GM10248 (cell line): ENCODE results near the gene ALDH1A3.

Experiments used
- CTCF ChIA-PET: fragments of 300-600 bp; sonication (Branson Sonifier 250); formaldehyde crosslinking; extraction: SDS; loops from one replicate; lab custom pipeline; 2021; ENCODE audit warnings: antibody characterized with exemption; lab: Yijun Ruan, JAX
- POLR2A ChIA-PET: fragments of 350-650 bp; sonication (Branson Sonifier 250); formaldehyde crosslinking; extraction: SDS; loops from one replicate; lab custom pipeline; 2020; ENCODE audit warnings: antibody characterized with exemption; lab: Yijun Ruan, JAX
- DNase-seq: peaks from one replicate; pipeline ENCODE4 v3.0.0; 2012; ENCODE audit errors: extremely low spot score
- CTCF ChIP-seq: IDR thresholded peaks from 2 replicates; pipeline ENCODE4 v1.5.1; 2012; ENCODE audit warnings: mild to moderate bottlenecking, low read depth; ENCODE audit errors: extremely low read depth, missing control alignments, control extremely low read depth

ALDH1A3 gene

GRCh38 chr15:100887211-100887913 lies 7.7 kb downstream of the ALDH1A3 start:
- CTCF ChIA-PET, result interaction anchor here (1.1 kb wide), 1 partner anchor 14 kb away, joined by 3 read pairs; no protein-coding TSS in a partner anchor
- DNase-seq, result no peak
- POLR2A ChIA-PET, result no interaction called here
- no peak for TF ChIP-seq CTCF

DNA sequence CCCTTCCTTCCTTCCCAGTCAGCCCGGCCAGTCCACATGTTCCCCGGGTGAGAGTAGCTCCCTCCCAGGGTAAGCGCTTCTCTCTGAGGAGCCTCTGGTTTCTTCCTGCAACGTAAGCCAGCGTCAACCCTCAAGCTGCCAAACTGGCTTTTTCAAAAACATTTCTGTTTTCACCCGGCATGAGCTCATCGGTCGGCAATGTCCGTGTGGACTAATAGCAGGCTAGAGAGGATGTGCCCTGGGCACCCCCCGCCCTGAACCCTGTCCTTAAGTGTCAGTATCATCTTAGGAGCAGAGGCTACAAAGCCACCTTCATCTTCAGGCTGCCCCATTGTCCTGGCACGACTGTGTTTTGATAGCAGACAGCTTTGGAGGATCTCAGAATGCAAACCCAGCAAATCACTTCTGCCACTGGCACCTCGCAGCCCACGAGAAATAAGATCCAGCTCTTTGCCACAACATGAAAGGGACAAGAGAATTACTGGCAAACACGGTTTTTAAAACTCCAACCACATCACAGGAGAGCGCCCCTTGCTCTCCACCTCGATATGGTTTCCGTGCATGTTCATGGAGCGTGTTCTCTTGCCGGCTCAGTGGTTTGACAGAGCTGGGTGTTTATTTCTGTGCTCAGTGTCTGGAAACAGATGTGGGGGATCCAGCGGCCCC lies 9.9 kb downstream of the ALDH1A3 start:
- CTCF ChIA-PET, result interaction anchor here (1.1 to 1.8 kb wide), 5 partner anchors 11 to 119 kb away, joined by 3 to 8 read pairs (median 3); no protein-coding TSS in a partner anchor
- no peak for TF ChIP-seq CTCF
- POLR2A ChIA-PET, result no interaction called here
- DNase-seq, result no peak

DNA sequence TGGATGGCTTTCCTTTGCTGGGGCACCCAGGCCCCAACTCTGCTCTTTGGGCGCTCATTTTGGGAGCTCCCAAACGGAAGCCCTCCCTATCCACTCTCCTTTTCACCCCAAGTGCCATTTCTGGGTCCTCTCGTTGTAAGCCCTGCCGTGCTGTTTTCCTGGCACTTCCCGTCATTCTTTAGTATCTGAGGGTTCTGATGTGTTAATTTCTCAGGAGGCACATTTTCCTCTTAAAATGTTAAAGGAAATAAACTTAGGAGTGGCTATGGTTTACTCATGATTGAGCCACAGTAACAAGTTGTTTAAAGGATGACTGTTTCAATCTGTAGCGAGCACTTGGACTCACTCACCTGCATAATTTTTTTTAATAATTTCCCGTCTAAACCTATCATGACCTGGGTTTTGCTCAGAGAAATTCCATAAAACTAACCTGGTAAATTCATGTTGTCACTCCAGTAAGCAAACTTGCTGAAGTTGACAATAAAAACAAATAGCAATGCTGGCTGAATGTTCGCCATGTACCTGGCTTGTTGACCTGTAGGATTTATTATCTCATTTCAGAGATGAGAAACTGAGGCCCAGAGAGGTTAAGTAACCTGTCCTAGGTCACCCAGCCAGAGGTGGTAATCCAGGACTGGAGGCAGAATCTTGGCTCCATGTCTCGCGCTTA lies 10.6 kb downstream of the ALDH1A3 start:
- DNase-seq, result no peak
- POLR2A ChIA-PET, result no interaction called here
- no peak for TF ChIP-seq CTCF
- CTCF ChIA-PET, result interaction anchor here (1.1 to 3.1 kb wide), 6 partner anchors 12 to 28 kb away, joined by 3 to 10 read pairs (median 4); no protein-coding TSS in a partner anchor

GRCh38 chr15:100890850-100891249 lies 11.2 kb downstream of the ALDH1A3 start:
- no peak for DNase-seq
- CTCF ChIA-PET, result interaction anchor here (1.7 to 3.1 kb wide), 2 partner anchors 19 to 27 kb away, joined by 4 to 10 read pairs; no protein-coding TSS in a partner anchor
- POLR2A ChIA-PET, result no interaction called here
- TF ChIP-seq CTCF, result no peak

- DNase-seq, result no peak
- ChIA-PET POLR2A (no interaction called here), CTCF (interaction anchor here (1.1 to 3.1 kb wide), 4 partner anchors 11 to 26 kb away, joined by 3 to 10 read pairs (median 4); no protein-coding TSS in a partner anchor)
Observed at GRCh38 chr15:100891307-100892012, 11.8 kb downstream of the ALDH1A3 start.

More at GRCh38 chr15:100891307-100892012, 11.8 kb downstream of the ALDH1A3 start:
- no peak for TF ChIP-seq CTCF
